CD4-positive, alpha-beta memory T cell (primary cell): Measurements from ENCODE around the gene EED. TPM values are rescaled to one million over a fixed set of nuclear protein-coding genes. Genes with fewer than 3 reads are reported as not detected.

Source experiments
- CTCF ChIA-PET: fragments of 350-600 bp; sonication (Branson Sonifier 250); formaldehyde crosslinking; loops from one replicate; lab custom pipeline; 2021; ENCODE audit warnings: inconsistent platforms; ENCODE audit not compliant: partially characterized antibody; lab: Charles Lee
- POLR2A ChIA-PET: fragments of 350-600 bp; sonication (Branson Sonifier 250); formaldehyde crosslinking; loops from one replicate; lab custom pipeline; 2021; ENCODE audit not compliant: partially characterized antibody; lab: Charles Lee
- DNase-seq, 5 donors: peaks; one replicate each; pipeline versions ENCODE4 v3.0.0 to v3.0.0-alpha.2; 2020 to 2022; ENCODE audit warnings: mixed read lengths in 1 of 5
- H3K27ac ChIP-seq: one replicate; pipeline ENCODE4 v1.7.0; 2013; ENCODE audit warnings: low read depth, low read length
- H3K27me3 ChIP-seq: 2 replicates; pipeline ENCODE4 v1.7.0; 2013; ENCODE audit warnings: mild to moderate bottlenecking, low read length, moderate library complexity; ENCODE audit not compliant: insufficient read depth
- H3K36me3 ChIP-seq: 2 replicates; pipeline ENCODE4 v1.7.0; 2013; ENCODE audit warnings: mild to moderate bottlenecking, low read length, moderate library complexity; ENCODE audit not compliant: insufficient read depth
- H3K4me1 ChIP-seq: 2 replicates; pipeline ENCODE4 v1.7.0; 2013; ENCODE audit warnings: mild to moderate bottlenecking, low read length, moderate library complexity; ENCODE audit not compliant: insufficient read depth
- H3K4me3 ChIP-seq, 2 donors: one replicate each; pipeline ENCODE4 v1.7.0; 2013; ENCODE audit warnings: low read length in 2 of 2, mild to moderate bottlenecking in 1 of 2
- H3K9me3 ChIP-seq, 2 donors: one replicate each; pipeline ENCODE4 v1.7.0; 2013; ENCODE audit warnings: low read length in 2 of 2, control low read depth in 1 of 2; ENCODE audit not compliant: control insufficient read depth in 1 of 2
- H3K27ac Mint-ChIP-seq, 7 donors: one replicate each; pipeline ENCODE4 v1.8.0; 2020 to 2021; ENCODE audit warnings: mixed read lengths in 7 of 7, mild to moderate bottlenecking in 6 of 7, inconsistent platforms in 3 of 7, moderate library complexity in 3 of 7
- H3K27me3 Mint-ChIP-seq, 2 donors: one replicate each; pipeline ENCODE4 v1.8.0; 2020 to 2021; ENCODE audit warnings: mixed read lengths in 2 of 2
- H3K36me3 Mint-ChIP-seq, 2 donors: one replicate each; pipeline ENCODE4 v1.8.0; 2020 to 2021; ENCODE audit warnings: mixed read lengths in 2 of 2, inconsistent platforms in 1 of 2, mild to moderate bottlenecking in 1 of 2
- H3K4me1 Mint-ChIP-seq, 4 donors: one replicate each; pipeline ENCODE4 v1.8.0; 2020 to 2021; ENCODE audit warnings: mixed read lengths in 4 of 4, mild to moderate bottlenecking in 1 of 4
- H3K4me3 Mint-ChIP-seq, 8 donors: one replicate each; pipeline ENCODE4 v1.8.0; 2020 to 2021; ENCODE audit warnings: mixed read lengths in 8 of 8, mild to moderate bottlenecking in 7 of 8, moderate library complexity in 6 of 8, inconsistent platforms in 3 of 8
- H3K9me3 Mint-ChIP-seq, 8 donors: one replicate each; pipeline ENCODE4 v1.8.0; 2020 to 2021; ENCODE audit warnings: mixed read lengths in 8 of 8, mild to moderate bottlenecking in 5 of 8, inconsistent platforms in 3 of 8, moderate library complexity in 1 of 8
- intact Hi-C: fragments of 100-400 bp; cut with micrococcal nuclease; formaldehyde crosslinking; loops from one replicate; pipeline ENCODE4 v1.15.1; 2023
- polyA plus RNA-seq, 2 donors: library from polyadenylated mRNA; unstranded; fragments of 300-500 nt; fragmentation: Illumina TruSeq; gene quantifications; one replicate each; pipeline ENCODE4 v1.2.3, GENCODE V29; 2021
- total RNA-seq, 2 experiments: library from RNA; stranded (reverse); gene quantifications; one replicate each; pipeline ENCODE4 v1.2.3, GENCODE V29; 2021

Gene EED
- total and polyA plus RNA-seq, 4 experiments from 2014 or later, result 15.5 to 51.0 (median 37.0) TPM

DNA sequence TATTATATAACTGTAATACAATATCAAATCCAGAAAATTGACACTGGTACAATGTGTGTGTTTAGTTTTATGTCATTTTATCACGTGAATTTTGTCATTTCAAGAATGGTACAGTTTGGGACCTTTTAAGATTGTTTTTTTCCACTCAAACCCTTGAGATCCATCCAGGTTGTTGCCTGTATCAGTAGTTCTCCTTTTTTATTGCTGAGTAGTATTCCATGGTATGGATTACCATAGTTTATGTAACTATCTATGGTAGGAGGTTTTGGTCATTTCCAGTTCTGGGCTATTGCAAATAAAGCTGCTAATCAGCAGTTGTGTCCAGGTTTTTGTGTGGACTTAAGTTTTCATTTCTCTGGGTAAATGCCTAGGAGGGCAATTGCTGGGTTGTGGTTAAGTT lies 25.1 kb downstream of the EED start:
- Histone ChIP-seq H3K4me1 (no peaks in the 10 kb centered on the region), H3K27ac (no peak overlapping the region), H3K36me3 (peaks cover 9% of the 10 kb centered on the region), H3K27me3 (no peaks in the 10 kb centered on the region), H3K9me3 (no peaks in the 10 kb centered on the region), H3K4me3 (no peak overlapping the region)
- Mint-ChIP-seq H3K4me3 (no peak overlapping the region), H3K9me3 (no peaks in the 10 kb centered on the region), H3K36me3 (peaks cover 42 to 62% of the 10 kb centered on the region in 2 donors), H3K27me3 (no peaks in the 10 kb centered on the region), H3K27ac (no peak overlapping the region), H3K4me1 (peaks cover 16 to 26% (median 19%) of the 10 kb centered on the region in 4 donors)
- no peak for DNase-seq
- intact Hi-C loops, result no loop called here
- ChIA-PET POLR2A (no interaction called here), CTCF (no interaction called here)

DNA sequence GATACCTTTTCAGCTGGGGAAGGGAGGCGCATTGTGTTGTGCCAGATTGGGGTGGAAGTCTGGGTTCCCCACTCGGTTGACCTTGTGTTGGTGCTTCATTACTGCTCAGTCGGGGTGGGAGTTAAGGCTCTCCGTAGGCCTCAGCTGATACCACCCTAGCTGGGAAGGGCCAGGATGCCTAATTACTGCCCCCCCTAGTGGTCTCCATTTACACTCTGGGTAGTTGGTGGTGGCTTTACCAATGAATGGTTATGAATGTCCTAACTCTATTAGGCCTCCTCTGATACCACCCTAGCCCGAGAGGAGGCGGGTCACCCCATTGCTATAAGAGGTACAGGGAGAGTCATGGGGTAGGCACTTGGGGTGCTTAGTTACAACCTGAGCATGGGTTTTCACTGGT lies 29.9 kb downstream of the EED start:
- H3K9me3 ChIP-seq, result no peaks in the 10 kb centered on the region
- peaks cover 14 to 26% (median 21%) of the 10 kb centered on the region in 4 donors for H3K4me1 Mint-ChIP-seq

GRCh38 chr11:86274999-86275398 lies 30.4 kb downstream of the EED start:
- Mint-ChIP-seq H3K4me3 (no peak overlapping the region), H3K9me3 (no peaks in the 10 kb centered on the region), H3K4me1 (peaks cover 14 to 27% (median 21%) of the 10 kb centered on the region in 4 donors), H3K36me3 (peaks cover 54 to 80% of the 10 kb centered on the region in 2 donors), H3K27me3 (no peaks in the 10 kb centered on the region), H3K27ac (peak overlapping the region in 4 of 7 donors; percentile 14 to 86 (median 35))
- intact Hi-C loops, result no loop called here
- no peaks in the 10 kb centered on the region for H3K27me3 ChIP-seq
- peaks cover 32% of the 10 kb centered on the region for H3K36me3 ChIP-seq
- no peak for DNase-seq
- ChIA-PET CTCF (no interaction called here), POLR2A (no interaction called here)
- no peak overlapping the region for H3K27ac ChIP-seq
- peaks cover 4% of the 10 kb centered on the region for H3K4me1 ChIP-seq
- no peaks in the 10 kb centered on the region for H3K9me3 ChIP-seq
- H3K4me3 ChIP-seq, result no peak overlapping the region

More for the DNA sequence above, 29.9 kb downstream of the EED start:
- Mint-ChIP-seq H3K4me3 (no peak overlapping the region), H3K27ac (peak overlapping the region in 1 of 7 donors; percentile 71), H3K9me3 (no peaks in the 10 kb centered on the region), H3K27me3 (no peaks in the 10 kb centered on the region), H3K36me3 (peaks cover 54 to 80% of the 10 kb centered on the region in 2 donors)
- ChIA-PET CTCF (no interaction called here), POLR2A (no interaction called here)
- H3K4me1 ChIP-seq, result peaks cover 4% of the 10 kb centered on the region
- no peak for DNase-seq
- H3K27me3 ChIP-seq, result no peaks in the 10 kb centered on the region
- intact Hi-C loops, result no loop called here
- H3K4me3 ChIP-seq, result no peak overlapping the region
- H3K27ac ChIP-seq, result no peak overlapping the region
- peaks cover 32% of the 10 kb centered on the region for H3K36me3 ChIP-seq

- H3K4me1 ChIP-seq, result peaks cover 4% of the 10 kb centered on the region
- peaks cover 32% of the 10 kb centered on the region for H3K36me3 ChIP-seq
- no peaks in the 10 kb centered on the region for H3K9me3 Mint-ChIP-seq
- H3K4me3 Mint-ChIP-seq, result no peak overlapping the region
- no peak overlapping the region for H3K27ac ChIP-seq
- H3K27me3 Mint-ChIP-seq, result no peaks in the 10 kb centered on the region
- no peaks in the 10 kb centered on the region for H3K27me3 ChIP-seq
- POLR2A ChIA-PET, result no interaction called here
- CTCF ChIA-PET, result no interaction called here
- no peak for DNase-seq
- no peak overlapping the region for H3K4me3 ChIP-seq
- peaks cover 55 to 79% of the 10 kb centered on the region in 2 donors for H3K36me3 Mint-ChIP-seq
- H3K9me3 ChIP-seq, result no peaks in the 10 kb centered on the region
- H3K27ac Mint-ChIP-seq, result peak overlapping the region in 2 of 7 donors; percentile 28 to 42
- intact Hi-C loops, result no loop called here
- H3K4me1 Mint-ChIP-seq, result peaks cover 15 to 29% (median 19%) of the 10 kb centered on the region in 4 donors
Measured at GRCh38 chr11:86275493-86276370, 31.2 kb downstream of the EED start.

- no peaks in the 10 kb centered on the region for H3K27me3 Mint-ChIP-seq
- H3K9me3 Mint-ChIP-seq, result no peaks in the 10 kb centered on the region
- peaks cover 19 to 27% (median 23%) of the 10 kb centered on the region in 4 donors for H3K4me1 Mint-ChIP-seq
- Histone ChIP-seq H3K4me3 (no peak overlapping the region), H3K9me3 (no peaks in the 10 kb centered on the region), H3K27ac (no peak overlapping the region), H3K36me3 (peaks cover 32% of the 10 kb centered on the region), H3K4me1 (peaks cover 4% of the 10 kb centered on the region), H3K27me3 (no peaks in the 10 kb centered on the region)
- CTCF ChIA-PET, result no interaction called here
- no peak for DNase-seq
- POLR2A ChIA-PET, result no interaction called here
- H3K4me3 Mint-ChIP-seq, result no peak overlapping the region
- intact Hi-C loops, result no loop called here
- no peak overlapping the region for H3K27ac Mint-ChIP-seq
- H3K36me3 Mint-ChIP-seq, result peaks cover 48 to 74% of the 10 kb centered on the region in 2 donors
Measured at GRCh38 chr11:86277741-86278140, 33.2 kb downstream of the EED start.

DNA sequence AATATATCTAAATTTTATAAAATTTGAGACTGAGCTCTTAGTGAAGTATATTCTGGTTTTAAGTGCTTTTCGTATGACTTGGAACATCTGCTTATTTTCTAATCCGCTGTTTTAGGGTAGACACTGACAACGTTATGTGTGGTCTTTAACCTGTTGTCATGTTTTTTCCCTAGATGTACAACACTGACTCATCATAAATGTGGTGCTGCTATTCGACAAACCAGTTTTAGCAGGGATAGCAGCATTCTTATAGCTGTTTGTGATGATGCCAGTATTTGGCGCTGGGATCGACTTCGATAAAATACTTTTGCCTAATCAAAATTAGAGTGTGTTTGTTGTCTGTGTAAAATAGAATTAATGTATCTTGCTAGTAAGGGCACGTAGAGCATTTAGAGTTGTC lies 33.7 kb downstream of the EED start:
- no peak overlapping the region for H3K27ac Mint-ChIP-seq
- Histone ChIP-seq H3K9me3 (no peaks in the 10 kb centered on the region), H3K36me3 (peaks cover 32% of the 10 kb centered on the region), H3K4me3 (no peak overlapping the region), H3K4me1 (peaks cover 4% of the 10 kb centered on the region), H3K27me3 (no peaks in the 10 kb centered on the region), H3K27ac (no peak overlapping the region)
- H3K36me3 Mint-ChIP-seq, result peaks cover 45 to 69% of the 10 kb centered on the region in 2 donors
- no peaks in the 10 kb centered on the region for H3K9me3 Mint-ChIP-seq
- no peak overlapping the region for H3K4me3 Mint-ChIP-seq
- no peaks in the 10 kb centered on the region for H3K27me3 Mint-ChIP-seq
- intact Hi-C loops, result no loop called here
- CTCF ChIA-PET, result no interaction called here
- POLR2A ChIA-PET, result no interaction called here
- no peak for DNase-seq
- H3K4me1 Mint-ChIP-seq, result peaks cover 20 to 27% (median 24%) of the 10 kb centered on the region in 4 donors

- DNase-seq, result no peak
- no peaks in the 10 kb centered on the region for H3K9me3 ChIP-seq
- intact Hi-C loops, result no loop called here
- H3K9me3 Mint-ChIP-seq, result no peaks in the 10 kb centered on the region
- peaks cover 4% of the 10 kb centered on the region for H3K4me1 ChIP-seq
- H3K4me3 Mint-ChIP-seq, result no peak overlapping the region
- no peak overlapping the region for H3K4me3 ChIP-seq
- peaks cover 15 to 22% (median 19%) of the 10 kb centered on the region in 4 donors for H3K4me1 Mint-ChIP-seq
- POLR2A ChIA-PET, result no interaction called here
- no peaks in the 10 kb centered on the region for H3K27me3 Mint-ChIP-seq
- CTCF ChIA-PET, result interaction anchor here (1.0 to 1.1 kb wide), 2 partner anchors 12 to 13 kb away, joined by 3 read pairs; no protein-coding TSS in a partner anchor
- peak overlapping the region in 1 of 7 donors; percentile 46 for H3K27ac Mint-ChIP-seq
- peaks cover 37% of the 10 kb centered on the region for H3K36me3 ChIP-seq
- H3K27me3 ChIP-seq, result no peaks in the 10 kb centered on the region
- no peak overlapping the region for H3K27ac ChIP-seq
- H3K36me3 Mint-ChIP-seq, result peaks cover 49 to 60% of the 10 kb centered on the region in 2 donors
Measured at GRCh38 chr11:86279747-86280146, 35.2 kb downstream of the EED start.
